ENCODE measurements around the gene SUCO.
"Not testable (repeated sequence)": the region's sequence is repeated elsewhere in the genome, so short reads cannot be mapped to it uniquely, and the experiment has no call there.

GRCh38 chr1:172620603-172621002 lies 87.7 kb downstream of the SUCO start:
- not testable (repeated sequence) for TF ChIP-seq CTCF (conservative IDR thresholded peaks at IDR 0.05; ENCODE audit: low read depth, low read length); EZH2 (IDR thresholded peaks at IDR 0.05; ENCODE audit: borderline replicate concordance, low read depth, low read length, poor library complexity, severe bottlenecking)
